HS-27A (cell line): Measurements from ENCODE around the gene ASXL2.

Source experiments
- DNase-seq: peaks from one replicate; pipeline ENCODE4 v3.0.0-alpha.2; 2012; ENCODE audit warnings: low read depth, missing footprints

Gene ASXL2

GRCh38 chr2:25799301-25799700 is 79.0 kb downstream of the ASXL2 start:
- DNase-seq, result no peak

- no peak for DNase-seq
Observed at GRCh38 chr2:25797620-25798488, 80.4 kb downstream of the ASXL2 start.

DNA sequence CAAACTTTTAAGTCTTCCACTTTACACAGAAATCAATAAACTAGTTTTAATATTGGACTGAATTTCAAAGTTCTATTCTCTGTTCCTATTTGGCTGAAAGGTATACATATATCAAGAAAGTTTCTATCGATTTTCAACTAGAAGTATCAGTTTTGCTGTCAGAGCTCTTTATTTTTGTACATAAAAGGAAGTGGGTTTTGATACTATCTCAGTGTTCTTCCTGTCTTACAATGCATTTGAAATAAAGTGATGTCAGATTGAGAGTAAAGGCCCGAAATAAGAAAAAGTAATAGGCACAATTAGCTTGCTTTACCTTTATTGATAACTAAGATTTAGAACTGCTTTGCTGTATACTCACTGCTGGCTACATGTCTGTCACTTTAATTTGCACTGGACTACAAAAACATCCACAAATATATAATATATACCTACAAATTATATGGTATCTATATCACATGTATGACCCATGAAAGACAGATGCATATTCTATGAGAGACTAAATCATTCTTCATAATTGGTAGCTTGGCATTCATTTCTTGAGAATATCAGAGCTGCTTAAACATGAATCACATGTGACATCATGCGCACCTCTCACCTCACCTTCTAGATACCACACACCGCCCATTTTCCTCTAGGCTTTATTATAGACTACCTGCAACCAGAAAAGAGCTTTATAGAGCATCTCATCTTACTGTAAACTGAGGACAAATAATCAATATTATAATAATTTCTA is 83.6 kb downstream of the ASXL2 start:
- no peak for DNase-seq

GRCh38 chr2:25790074-25790790 is 88.1 kb downstream of the ASXL2 start:
- no peak for DNase-seq

DNA sequence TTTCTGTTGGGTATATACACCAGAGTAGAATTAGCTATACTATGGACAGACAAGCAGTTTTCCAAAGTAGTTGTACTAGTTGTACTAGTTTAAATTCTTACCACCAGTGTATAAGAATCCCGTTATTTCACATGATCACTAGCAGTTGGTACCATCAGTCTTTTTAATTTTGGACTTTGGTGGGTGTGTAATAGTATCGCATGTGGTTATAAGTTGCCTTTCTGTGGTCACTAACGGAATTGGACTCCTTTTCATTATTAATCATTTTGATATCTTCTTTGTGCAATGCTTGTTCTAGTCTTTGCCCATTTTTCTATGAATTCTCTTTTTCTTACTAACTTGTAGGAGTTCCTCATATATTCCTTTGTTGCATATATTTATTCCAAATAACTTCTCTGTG is 89.8 kb downstream of the ASXL2 start:
- no peak for DNase-seq

GRCh38 chr2:25787020-25787419 is 91.3 kb downstream of the ASXL2 start:
- no peak for DNase-seq

GRCh38 chr2:25784404-25784803 is 93.9 kb downstream of the ASXL2 start:
- no peak for DNase-seq

DNA sequence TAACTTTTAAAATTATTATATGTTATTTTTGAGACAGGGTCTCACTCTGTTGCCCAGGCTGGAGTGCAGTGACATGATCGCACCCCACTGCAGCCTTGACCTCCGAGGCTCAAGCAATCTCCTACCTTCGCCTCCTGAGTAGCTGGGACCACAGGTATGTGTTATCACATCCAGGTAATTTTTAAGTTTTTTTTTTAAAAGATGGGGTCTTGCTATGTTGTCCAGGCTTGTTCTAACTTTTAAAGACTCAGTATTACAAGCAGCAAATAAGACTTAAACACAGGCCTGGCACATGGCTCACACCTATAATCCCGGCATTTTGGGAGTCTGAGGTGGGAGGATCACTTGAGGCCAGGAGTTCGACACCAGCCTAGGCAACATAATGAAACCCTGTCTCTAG is 101.2 kb downstream of the ASXL2 start:
- no peak for DNase-seq

- DNase-seq, result no peak
Observed at GRCh38 chr2:25772078-25772477, 106.2 kb downstream of the ASXL2 start.

GRCh38 chr2:25763575-25763974 is 114.7 kb downstream of the ASXL2 start:
- DNase-seq, result no peak

GRCh38 chr2:25760297-25760696 is 118.0 kb downstream of the ASXL2 start:
- no peak for DNase-seq

DNA sequence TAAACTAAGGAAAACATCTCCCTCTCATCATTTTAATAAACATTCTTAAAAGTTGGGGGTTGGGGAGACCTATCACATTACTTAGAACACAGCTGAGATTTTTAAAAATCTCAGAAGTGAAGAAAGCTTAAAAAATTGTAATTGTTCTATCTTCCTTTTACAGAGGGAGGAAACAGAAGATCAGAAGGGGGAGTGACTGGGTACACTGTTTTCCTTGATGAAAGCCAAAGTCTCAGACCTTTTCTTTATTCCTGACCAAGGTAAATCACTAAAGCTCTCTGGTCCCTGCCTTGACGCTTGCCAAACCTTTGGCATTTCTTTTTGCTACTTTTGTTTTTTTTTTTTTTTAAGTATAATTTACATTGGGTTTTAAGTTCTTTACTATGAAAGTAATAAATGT is 119.9 kb downstream of the ASXL2 start:
- DNase-seq, result no peak

DNA sequence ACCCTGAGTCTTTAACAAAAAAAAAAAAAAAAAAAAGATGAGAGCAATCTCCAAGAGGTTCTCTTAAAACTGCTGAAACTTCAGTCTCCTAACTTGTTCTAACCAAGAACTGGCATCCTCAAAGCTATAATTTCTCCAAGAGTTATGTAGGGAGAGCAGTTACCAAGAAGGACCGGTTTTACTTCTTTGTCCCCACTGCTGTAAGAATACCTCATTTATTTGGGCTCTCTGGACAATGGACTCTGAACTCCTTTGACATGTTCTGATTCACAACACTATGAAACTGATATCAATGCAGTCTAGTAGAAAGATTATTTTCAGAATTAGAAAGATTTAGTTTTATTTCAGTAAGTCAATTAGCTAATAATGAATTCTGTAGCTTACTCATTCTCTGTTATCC is 120.4 kb downstream of the ASXL2 start:
- DNase-seq, result no peak

GRCh38 chr2:25756536-25756935 is 121.8 kb downstream of the ASXL2 start:
- no peak for DNase-seq

DNA sequence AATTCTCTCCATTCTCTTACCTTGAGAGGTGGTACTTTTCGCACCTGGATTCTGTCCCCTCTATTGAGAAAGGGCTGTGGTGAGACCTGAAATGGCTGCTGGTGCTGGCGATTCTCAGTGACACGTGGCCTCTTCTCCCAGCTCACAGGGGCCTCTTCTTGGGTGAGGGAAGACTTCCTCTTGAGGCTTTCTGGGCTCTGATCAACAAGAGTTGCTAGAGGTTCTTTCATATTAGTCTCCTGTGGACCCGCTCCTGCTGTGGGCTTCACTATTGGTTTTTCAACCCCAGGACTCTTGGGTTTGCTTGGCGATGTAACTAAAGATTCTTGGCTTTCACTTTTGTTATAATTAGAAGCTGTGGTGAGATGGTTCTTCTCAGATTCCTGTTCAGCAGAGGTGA is 128.6 kb downstream of the ASXL2 start:
- DNase-seq, result no peak

GRCh38 chr2:25744055-25744454 is 134.2 kb downstream of the ASXL2 start:
- DNase-seq, result no peak

- no peak for DNase-seq
Observed at GRCh38 chr2:25743132-25743830, 135.0 kb downstream of the ASXL2 start.

- DNase-seq, result no peak
Observed at GRCh38 chr2:25742501-25742900, 135.8 kb downstream of the ASXL2 start.

DNA sequence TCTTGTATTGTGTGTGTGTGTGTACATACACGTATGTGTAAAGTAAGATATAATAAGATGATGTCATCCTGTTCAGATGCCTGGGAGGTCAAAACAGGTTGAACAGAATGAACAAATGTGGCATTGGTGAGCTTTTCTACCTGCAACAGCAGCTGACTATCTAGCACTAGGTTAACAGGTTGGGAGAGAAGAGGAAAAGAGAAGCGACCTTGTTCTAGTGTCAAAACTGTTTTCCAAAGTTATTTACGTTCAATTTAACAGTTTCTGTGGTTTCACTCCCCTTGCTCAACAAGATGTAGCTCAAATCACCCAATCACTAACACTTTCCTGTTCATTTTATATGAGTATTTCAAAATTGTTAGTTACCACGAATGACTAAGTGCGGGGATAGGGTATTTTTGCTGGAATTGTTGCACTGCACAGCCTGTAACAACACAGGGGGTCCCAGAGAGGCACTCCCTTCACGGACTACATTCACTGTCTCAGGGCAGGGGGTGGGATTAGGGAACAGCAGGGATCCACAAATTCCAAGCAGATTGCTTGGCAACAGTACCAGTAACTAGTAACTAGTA is 137.4 kb downstream of the ASXL2 start:
- DNase-seq, result no peak

- DNase-seq, result no peak
Observed at GRCh38 chr2:25738383-25739343, 139.6 kb downstream of the ASXL2 start.
